ENCODE results near the gene LIFR. TPM values are rescaled to one million over a fixed set of nuclear protein-coding genes. Genes with fewer than 3 reads are reported as not detected.

Gene LIFR
- total RNA-seq, 1 experiment from 2014 or later: 10.6 TPM

DNA sequence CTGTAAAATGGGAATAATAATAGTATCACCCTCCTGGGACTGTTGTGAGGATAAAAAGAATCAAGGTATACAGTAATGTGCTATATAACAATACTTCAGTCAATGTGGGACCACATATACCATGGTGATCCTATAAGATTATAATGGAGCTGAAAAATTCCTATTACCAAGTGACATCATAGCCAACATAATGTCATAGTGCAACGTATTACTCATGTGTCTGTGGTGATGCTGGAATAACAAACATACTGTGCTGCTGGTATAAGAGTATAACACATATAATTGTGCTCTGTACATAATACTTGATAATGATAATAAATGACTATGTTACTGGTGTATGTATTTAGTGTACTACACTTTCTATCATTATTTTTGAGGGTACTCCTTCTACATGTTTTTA is 38.1 kb downstream of the LIFR start:
- POLR2A ChIA-PET: no interaction called here
- H3K79me2 ChIP-seq (ENCODE audit: insufficient read depth, low read length): no peaks in the 10 kb centered on the region

More for the DNA sequence above, 38.1 kb downstream of the LIFR start:
- ATAC-seq: no peak
- Histone ChIP-seq H3K9me3 (ENCODE audit: control insufficient read depth in 1 of 2, insufficient read depth in 1 of 2, low read depth in 1 of 2, low read length in 2 of 2) (no peaks in the 10 kb centered on the region), H3K27ac (ENCODE audit: low read depth, low read length) (no peak overlapping the region), H3K27me3 (ENCODE audit: insufficient read depth, low read length) (no peaks in the 10 kb centered on the region), H4K20me1 (ENCODE audit: insufficient read depth) (no peaks in the 10 kb centered on the region), H3K4me3 (replicated peaks in 1 of 2; ENCODE audit: low read depth in 1 of 2, low read length in 2 of 2) (no peak overlapping the region), H3K4me1 (ENCODE audit: control insufficient read depth in 1 of 2, insufficient read depth in 2 of 2, low read length in 2 of 2) (no peaks in the 10 kb centered on the region), H3K36me3 (ENCODE audit: control insufficient read depth in 1 of 2, insufficient read depth in 2 of 2, low read length in 2 of 2) (no peaks in the 10 kb centered on the region), H3K9me2 (ENCODE audit: insufficient read depth) (no peaks in the 10 kb centered on the region), H3K9ac (ENCODE audit: low read length) (no peak overlapping the region), H2AFZ (ENCODE audit: low read depth, low read length, poor library complexity, severe bottlenecking) (no peak overlapping the region), H3K4me2 (ENCODE audit: low read length) (no peak overlapping the region)
- intact Hi-C loops (cut with micrococcal nuclease): no loop called here
- BruUV-seq (replicated peaks): no TSS peak
- no peak for TF ChIP-seq ZBTB33 (IDR thresholded peaks at IDR 0.05; ENCODE audit: extremely low read depth, insufficient replicate concordance, low read length)
- no peak for TF ChIP-seq FOSL1 (IDR thresholded peaks at IDR 0.05; ENCODE audit: low read depth)
- no peak for TF ChIP-seq REST (IDR thresholded peaks at IDR 0.05; ENCODE audit: low read depth)
- TF ChIP-seq RAD21 (IDR thresholded peaks at IDR 0.05; ENCODE audit: low read depth): no peak
- TF ChIP-seq SRF (IDR thresholded peaks at IDR 0.05; ENCODE audit: low read depth): no peak
- TF ChIP-seq SIN3A (IDR thresholded peaks at IDR 0.05; ENCODE audit: low read depth): no peak
- no peak for TF ChIP-seq JUND (IDR thresholded peaks at IDR 0.05)
- TF ChIP-seq, protein P1, sequence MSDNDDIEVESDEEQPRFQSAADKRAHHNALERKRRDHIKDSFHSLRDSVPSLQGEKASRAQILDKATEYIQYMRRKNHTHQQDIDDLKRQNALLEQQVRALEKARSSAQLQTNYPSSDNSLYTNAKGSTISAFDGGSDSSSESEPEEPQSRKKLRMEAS (IDR thresholded peaks at IDR 0.05): no peak
- no peak for TF ChIP-seq POLR2AphosphoS5 (IDR thresholded peaks at IDR 0.05; ENCODE audit: low read depth, low read length)
- TF ChIP-seq CEBPB (IDR thresholded peaks at IDR 0.05; ENCODE audit: low read depth): no peak
- no peak for TF ChIP-seq ELF1 (IDR thresholded peaks at IDR 0.05; ENCODE audit: borderline replicate concordance, low read depth)
- no peak for TF ChIP-seq EGR1 (IDR thresholded peaks at IDR 0.05; ENCODE audit: low read depth)
- TF ChIP-seq ATF3 (IDR thresholded peaks at IDR 0.05): no peak
- no peak for TF ChIP-seq ZNF274 (IDR thresholded peaks at IDR 0.05; ENCODE audit: low read depth, low read length)
- TF ChIP-seq YY1 (IDR thresholded peaks at IDR 0.05; ENCODE audit: extremely low read depth, insufficient replicate concordance, low read depth, low read length): no peak
- TF ChIP-seq POLR2A (IDR thresholded peaks at IDR 0.05; ENCODE audit: borderline replicate concordance, extremely low read depth, insufficient read depth, insufficient read length): no peak
- TF ChIP-seq TCF7L2 (IDR thresholded peaks at IDR 0.05; ENCODE audit: borderline replicate concordance, extremely low read depth, insufficient read depth, insufficient read length): no peak
- TF ChIP-seq EZH2phosphoT487 (IDR thresholded peaks at IDR 0.05; ENCODE audit: borderline replicate concordance): no peak
- no peak for TF ChIP-seq CBX3 (IDR thresholded peaks at IDR 0.05; ENCODE audit: low read depth)
- no peak for TF ChIP-seq CTCF (IDR thresholded peaks at IDR 0.05 in 2 of 3, conservative IDR thresholded peaks at IDR 0.05 in 1 of 3; ENCODE audit: borderline replicate concordance in 1 of 3, insufficient read depth in 1 of 3, low read depth in 2 of 3, low read length in 2 of 3)
- CTCF ChIA-PET: interaction anchor here (1.0 kb wide), 1 partner anchor 77 kb away, joined by 3 read pairs; no protein-coding TSS in a partner anchor
- DNase-seq (ENCODE audit: low read depth, low spot score): no peak
- RAD21 ChIA-PET (ENCODE audit: low non-redundant PET in 1 of 2, low total read pairs in 2 of 2, uncharacterized antibody in 2 of 2, unreplicated experiment in 2 of 2): no interaction called here

Measured in HCT116 (cell line).